ENCODE data around the gene TNRC18.
"Not testable (repeated sequence)": the region's sequence is repeated elsewhere in the genome, so short reads cannot be mapped to it uniquely, and the experiment has no call there.

The TNRC18 gene, protein sequence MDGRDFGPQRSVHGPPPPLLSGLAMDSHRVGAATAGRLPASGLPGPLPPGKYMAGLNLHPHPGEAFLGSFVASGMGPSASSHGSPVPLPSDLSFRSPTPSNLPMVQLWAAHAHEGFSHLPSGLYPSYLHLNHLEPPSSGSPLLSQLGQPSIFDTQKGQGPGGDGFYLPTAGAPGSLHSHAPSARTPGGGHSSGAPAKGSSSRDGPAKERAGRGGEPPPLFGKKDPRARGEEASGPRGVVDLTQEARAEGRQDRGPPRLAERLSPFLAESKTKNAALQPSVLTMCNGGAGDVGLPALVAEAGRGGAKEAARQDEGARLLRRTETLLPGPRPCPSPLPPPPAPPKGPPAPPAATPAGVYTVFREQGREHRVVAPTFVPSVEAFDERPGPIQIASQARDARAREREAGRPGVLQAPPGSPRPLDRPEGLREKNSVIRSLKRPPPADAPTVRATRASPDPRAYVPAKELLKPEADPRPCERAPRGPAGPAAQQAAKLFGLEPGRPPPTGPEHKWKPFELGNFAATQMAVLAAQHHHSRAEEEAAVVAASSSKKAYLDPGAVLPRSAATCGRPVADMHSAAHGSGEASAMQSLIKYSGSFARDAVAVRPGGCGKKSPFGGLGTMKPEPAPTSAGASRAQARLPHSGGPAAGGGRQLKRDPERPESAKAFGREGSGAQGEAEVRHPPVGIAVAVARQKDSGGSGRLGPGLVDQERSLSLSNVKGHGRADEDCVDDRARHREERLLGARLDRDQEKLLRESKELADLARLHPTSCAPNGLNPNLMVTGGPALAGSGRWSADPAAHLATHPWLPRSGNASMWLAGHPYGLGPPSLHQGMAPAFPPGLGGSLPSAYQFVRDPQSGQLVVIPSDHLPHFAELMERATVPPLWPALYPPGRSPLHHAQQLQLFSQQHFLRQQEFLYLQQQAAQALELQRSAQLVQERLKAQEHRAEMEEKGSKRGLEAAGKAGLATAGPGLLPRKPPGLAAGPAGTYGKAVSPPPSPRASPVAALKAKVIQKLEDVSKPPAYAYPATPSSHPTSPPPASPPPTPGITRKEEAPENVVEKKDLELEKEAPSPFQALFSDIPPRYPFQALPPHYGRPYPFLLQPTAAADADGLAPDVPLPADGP (N-terminal part only)

DNA sequence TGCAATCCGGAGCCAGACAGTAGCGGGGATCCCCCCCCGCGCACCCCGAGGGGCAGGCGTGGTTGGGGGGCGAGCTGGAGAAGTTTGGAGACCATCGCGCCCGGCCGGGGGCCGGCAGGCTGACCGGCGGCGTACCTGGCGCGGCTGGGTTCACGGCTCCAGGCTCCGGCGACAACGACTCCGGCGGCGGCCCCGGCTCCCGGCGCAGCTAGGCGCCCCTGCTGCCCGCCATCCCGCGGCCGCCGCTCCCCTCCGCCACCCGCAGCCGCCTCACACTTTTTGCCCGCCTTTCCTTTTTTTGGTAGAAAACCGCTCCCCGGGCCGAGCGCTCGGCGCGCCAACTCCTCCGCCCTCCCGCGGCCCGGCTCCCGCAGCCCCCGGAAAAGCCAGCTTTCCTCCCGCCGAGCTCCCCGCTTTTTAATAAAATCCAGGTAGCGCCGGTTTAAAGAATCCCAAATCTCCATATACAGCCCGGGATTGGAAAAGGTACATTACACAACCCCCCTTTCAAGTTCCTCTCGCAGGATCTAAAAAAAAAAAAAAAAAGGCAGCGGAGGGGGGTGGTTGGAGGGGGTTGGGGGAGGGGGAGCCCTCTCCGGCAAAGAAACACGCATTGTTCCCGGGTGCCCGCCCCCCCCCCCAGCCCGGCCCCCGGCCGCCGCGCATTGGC, at the start of gene TNRC18:
Gene TNRC18, minus strand, starts transcription at position 529 of the 670 bp plus-strand sequence. CDS start 2,588 bp downstream, outside the sequence.
- no peak for DNase-seq

GRCh38 chr7:5472432-5473315, 49.0 kb upstream of the TNRC18 start:
- DNase-seq: peak; percentile 88

GRCh38 chr7:5471623-5472022, 48.0 kb upstream of the TNRC18 start:
- DNase-seq: not testable (repeated sequence)

DNA sequence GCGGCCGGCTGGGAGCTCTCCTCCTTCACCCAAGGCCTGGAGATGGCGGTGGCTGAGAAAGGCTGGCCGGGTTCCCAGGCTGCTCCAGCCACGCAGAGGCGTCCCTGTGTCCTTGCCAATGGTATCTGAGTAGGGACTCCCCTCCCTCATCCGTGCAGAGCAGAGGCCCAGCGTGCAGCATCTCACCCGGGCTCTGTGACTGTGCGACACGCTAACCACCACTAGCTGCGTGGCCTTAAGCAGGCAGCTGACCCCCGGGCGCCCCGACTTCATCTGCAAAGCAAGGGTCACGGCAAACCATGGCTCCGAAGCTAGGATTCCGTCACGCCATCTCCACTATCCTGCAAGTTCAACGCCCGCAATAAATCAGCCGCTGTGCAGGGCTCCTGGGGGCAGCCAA, 47.2 kb upstream of the TNRC18 start:
- no peak for DNase-seq

DNA sequence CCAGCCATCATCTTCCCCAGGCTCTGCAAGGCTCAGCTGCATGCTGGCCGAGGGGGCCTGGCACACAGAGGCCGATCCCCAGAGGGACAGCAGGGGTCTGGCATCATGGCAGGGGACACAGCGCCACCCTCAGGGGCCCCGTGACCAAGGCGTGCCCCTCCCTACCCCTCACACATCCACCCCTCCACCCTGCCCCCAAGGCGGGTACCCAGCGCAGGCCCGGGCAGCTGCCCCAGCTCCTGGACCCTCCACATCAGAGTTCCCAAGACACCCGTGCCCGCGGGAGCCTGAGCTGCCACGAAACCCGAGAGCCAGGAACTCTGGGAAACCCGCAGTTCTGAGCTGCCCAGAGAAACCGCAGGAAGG, 46.5 kb upstream of the TNRC18 start:
- DNase-seq: peak; percentile 45

DNA sequence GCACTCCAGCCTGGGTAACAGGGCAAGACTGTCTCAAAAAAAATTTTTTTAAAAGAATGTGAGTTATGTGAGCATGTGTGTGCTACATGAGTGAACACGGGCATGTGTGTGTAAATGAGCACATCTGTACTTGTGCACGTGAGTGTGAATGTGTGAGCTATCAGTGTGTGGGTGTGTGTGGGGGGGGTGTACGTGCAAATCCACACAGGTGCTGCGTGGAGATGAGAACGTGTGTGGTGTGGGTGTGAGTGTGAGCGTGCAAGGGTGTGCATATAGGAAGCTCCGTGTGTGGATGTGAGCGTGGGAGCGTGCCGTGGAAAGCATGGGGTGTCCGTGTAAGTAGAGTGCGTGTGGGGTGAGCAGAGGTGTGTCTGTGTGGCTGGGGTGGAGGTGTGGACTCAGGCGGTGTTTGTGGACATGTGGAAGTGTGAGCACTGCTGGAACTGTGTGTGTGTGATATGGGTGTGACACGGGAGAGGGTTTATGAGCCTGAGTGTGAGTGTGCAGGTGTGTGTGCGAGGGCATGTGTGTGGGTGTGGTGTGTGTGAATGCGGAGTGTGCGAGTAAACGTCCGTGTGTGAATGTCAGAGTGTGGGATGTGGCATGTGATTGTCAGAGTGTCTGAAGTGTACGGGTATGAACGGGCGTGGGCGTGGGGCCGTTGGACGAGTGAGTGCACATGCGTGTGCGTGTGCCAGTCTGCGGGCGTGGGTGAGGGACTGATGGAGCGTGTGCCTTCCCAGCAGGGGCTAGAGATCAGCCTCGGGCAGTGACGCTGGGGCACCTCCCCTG, 45.9 kb upstream of the TNRC18 start:
- no peak for DNase-seq

DNA sequence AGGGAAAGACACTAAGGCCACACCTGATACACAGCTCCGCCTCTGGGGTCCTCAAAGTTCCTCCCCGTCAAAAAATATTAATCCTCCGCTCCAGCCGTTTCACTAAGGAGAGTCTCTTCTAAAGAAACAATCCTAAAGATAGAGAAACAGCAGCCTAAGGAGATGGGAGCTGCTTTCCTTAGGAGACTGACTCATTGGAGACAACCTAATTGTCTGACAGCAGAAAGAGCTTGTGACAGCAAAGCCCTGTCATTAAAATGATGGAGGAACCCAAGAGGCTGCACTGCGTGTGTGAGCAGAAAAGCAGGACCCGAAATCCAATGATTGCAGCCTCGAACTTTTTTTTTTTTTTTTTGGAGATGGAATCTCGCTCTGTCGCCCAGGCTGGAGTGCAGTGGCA, 44.0 kb upstream of the TNRC18 start:
- no peak for DNase-seq

- no peak for DNase-seq
These were observed 42.9 kb upstream of the TNRC18 start for GRCh38 chr7:5466551-5466950.

GRCh38 chr7:5463031-5463430, 39.4 kb upstream of the TNRC18 start:
- peak; percentile 44 for DNase-seq

- peak; percentile 89 for DNase-seq
These were observed 38.6 kb upstream of the TNRC18 start for GRCh38 chr7:5462216-5462615.

GRCh38 chr7:5458921-5459480, 35.4 kb upstream of the TNRC18 start:
- peak; percentile 61 for DNase-seq

DNA sequence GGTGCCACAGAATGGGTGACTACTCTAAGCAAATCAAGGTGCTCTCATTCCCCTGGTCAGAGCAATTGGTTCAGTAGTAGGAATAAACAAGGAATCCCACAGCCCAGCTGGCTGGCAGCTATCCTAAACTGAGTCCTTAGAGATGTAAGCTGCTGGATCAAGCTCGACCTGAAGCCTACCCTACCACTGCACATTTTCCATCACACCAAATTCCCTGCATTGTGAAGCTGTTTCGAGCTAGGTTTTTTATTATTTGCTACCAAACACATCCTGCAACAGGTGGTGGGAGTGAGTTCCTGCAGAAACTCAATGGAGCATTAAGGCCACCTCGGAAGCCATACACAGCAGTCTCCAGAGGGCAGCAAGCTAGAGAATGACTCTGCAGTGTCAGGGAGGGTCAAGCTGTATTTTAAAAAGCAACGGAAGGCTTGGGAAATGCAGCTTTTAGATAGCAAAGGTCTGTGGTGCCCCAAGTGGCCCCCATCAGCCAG, 33.7 kb upstream of the TNRC18 start:
- no peak for DNase-seq

- DNase-seq: no peak
These were observed 32.8 kb upstream of the TNRC18 start for GRCh38 chr7:5456409-5456808.

GRCh38 chr7:5455581-5456219, 32.1 kb upstream of the TNRC18 start:
- peak; percentile 82 for DNase-seq

DNA sequence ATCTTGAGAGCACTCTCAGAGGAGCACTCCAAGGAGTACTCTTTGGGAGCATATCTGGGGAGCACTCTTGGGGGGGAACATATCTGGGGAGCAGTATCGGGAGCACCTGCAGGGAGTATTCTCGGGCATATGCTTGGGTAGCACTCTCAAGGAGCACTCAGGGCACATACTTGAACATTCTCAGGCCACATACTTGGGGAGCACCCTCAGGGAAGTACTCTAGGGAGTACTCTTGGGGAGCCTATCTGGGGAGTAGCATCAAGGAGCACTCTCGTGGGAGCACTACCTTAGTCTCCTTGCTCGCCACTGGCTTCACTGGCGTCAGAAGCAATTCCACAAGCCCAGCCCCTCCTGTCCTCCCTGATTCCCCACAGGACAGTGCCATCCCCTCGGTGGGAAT, 31.5 kb upstream of the TNRC18 start:
- no peak for DNase-seq

- no peak for DNase-seq
These were observed 30.9 kb upstream of the TNRC18 start for GRCh38 chr7:5454485-5454884.

DNA sequence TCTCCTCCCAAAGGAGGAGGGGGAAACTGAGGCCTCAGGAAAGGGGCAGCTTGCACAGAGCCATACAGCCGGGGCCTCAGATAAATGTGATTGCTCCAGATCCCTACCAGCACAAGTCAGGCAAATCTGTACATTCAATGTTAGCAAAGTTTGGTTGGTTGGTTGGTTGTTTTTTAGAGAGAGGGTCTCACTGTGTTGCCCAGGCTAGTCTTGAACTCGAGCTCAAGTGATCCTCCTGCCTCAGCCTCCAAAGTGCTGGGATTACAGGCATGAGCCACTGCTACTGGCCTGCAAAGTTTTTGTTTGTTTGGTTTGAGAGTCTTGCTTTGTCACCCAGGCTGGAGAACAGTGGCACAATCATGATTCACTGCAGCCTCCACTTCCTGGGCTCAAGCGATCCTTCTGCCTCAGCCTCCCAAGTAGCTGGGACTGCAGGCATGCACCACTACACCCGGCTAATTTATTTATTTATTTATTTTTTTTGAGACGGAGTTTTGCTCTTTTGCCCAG, 30.0 kb upstream of the TNRC18 start:
- no peak for DNase-seq

GRCh38 chr7:5452937-5453540, 29.4 kb upstream of the TNRC18 start:
- peak; percentile 88 for DNase-seq

DNA sequence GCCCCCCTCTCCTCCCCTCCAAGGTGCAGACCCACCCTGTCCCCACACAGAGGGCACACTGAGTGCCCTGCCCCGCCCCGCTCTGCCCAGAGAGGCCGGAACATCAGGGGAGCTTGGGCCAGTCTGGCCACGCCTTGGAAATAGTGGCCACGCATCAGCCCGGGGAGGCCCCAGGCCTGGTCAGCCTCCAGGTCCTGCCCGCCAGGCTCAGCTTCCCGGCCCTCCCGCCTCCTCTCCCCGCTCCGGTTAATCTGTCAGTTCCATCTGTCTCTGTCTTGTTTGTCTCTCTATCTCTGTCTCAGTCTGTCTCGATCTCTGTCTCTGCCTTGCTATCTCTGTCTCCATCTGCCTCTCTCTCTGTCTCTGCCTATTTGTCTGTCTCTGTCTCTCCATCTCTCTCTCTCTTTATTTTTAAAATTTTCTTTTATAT, 28.9 kb upstream of the TNRC18 start:
- DNase-seq: peak; percentile 74
